Trophoblast cell (in vitro differentiated cells and primary cell): ENCODE measurements around the gene UROS.

Source experiments
- DNase-seq, 2 donors: peaks; one replicate each; pipeline ENCODE4 v3.0.0-alpha.2; 2016
- H2AFZ ChIP-seq: 2 replicates; pipeline ENCODE4 v1.6.1; 2013; ENCODE audit warnings: low read length, moderate library complexity, mild to moderate bottlenecking; ENCODE audit not compliant: insufficient read depth, poor library complexity
- H2AK5ac ChIP-seq: 2 replicates; pipeline ENCODE4 v1.6.1; 2013; ENCODE audit warnings: mild to moderate bottlenecking, low read length
- H2BK120ac ChIP-seq: 2 replicates; pipeline ENCODE4 v1.6.1; 2013; ENCODE audit warnings: low read length, mild to moderate bottlenecking, moderate library complexity; ENCODE audit not compliant: insufficient read depth, poor library complexity
- H2BK12ac ChIP-seq: 2 replicates; pipeline ENCODE4 v1.6.1; 2013; ENCODE audit warnings: mild to moderate bottlenecking, low read length, moderate library complexity
- H2BK5ac ChIP-seq: 2 replicates; pipeline ENCODE4 v1.6.1; 2013; ENCODE audit warnings: low read length, low read depth, moderate library complexity, mild to moderate bottlenecking; ENCODE audit not compliant: poor library complexity
- H3K14ac ChIP-seq: 2 replicates; pipeline ENCODE4 v1.6.1; 2013; ENCODE audit warnings: mild to moderate bottlenecking, low read length
- H3K18ac ChIP-seq: 2 replicates; pipeline ENCODE4 v1.6.1; 2013; ENCODE audit warnings: mild to moderate bottlenecking, low read length
- H3K23ac ChIP-seq: 2 replicates; pipeline ENCODE4 v1.6.1; 2013; ENCODE audit warnings: low read length
- H3K27ac ChIP-seq: 2 replicates; pipeline ENCODE4 v1.5.1; 2013; ENCODE audit warnings: low read depth, mild to moderate bottlenecking, inconsistent platforms, low read length, moderate library complexity
- H3K27me3 ChIP-seq: 2 replicates; pipeline ENCODE4 v1.6.1; 2013; ENCODE audit warnings: inconsistent platforms, mild to moderate bottlenecking, low read length, moderate library complexity; ENCODE audit not compliant: insufficient read depth
- H3K36me3 ChIP-seq, 2 experiments: 1 replicate in 1 of 2; 2 replicates in 1 of 2; pipeline ENCODE4 v1.6.1; 2013; ENCODE audit warnings: low read length in 2 of 2, mild to moderate bottlenecking in 2 of 2, moderate library complexity in 1 of 2; ENCODE audit not compliant: insufficient read depth in 2 of 2, control insufficient read depth in 1 of 2
- H3K4ac ChIP-seq: 2 replicates; pipeline ENCODE4 v1.6.1; 2013; ENCODE audit warnings: low read depth, mild to moderate bottlenecking, low read length, moderate library complexity
- H3K4me1 ChIP-seq, 2 experiments: 1 replicate in 1 of 2; 2 replicates in 1 of 2; pipeline ENCODE4 v1.6.1; 2013; ENCODE audit warnings: low read length in 2 of 2, mild to moderate bottlenecking in 2 of 2, moderate library complexity in 1 of 2; ENCODE audit not compliant: insufficient read depth in 2 of 2, control insufficient read depth in 1 of 2
- H3K4me2 ChIP-seq: 2 replicates; pipeline ENCODE4 v1.6.1; 2013; ENCODE audit warnings: inconsistent platforms, mild to moderate bottlenecking, low read length, moderate library complexity
- H3K4me3 ChIP-seq: 2 replicates; pipeline ENCODE4 v1.5.1; 2013; ENCODE audit warnings: mild to moderate bottlenecking, low read depth, low read length, inconsistent platforms
- H3K79me1 ChIP-seq: one replicate; pipeline ENCODE4 v1.6.1; 2013; ENCODE audit warnings: low read length
- H3K79me2 ChIP-seq: 2 replicates; pipeline ENCODE4 v1.6.1; 2013; ENCODE audit warnings: low read length, mild to moderate bottlenecking; ENCODE audit not compliant: control insufficient read depth, insufficient read depth, poor library complexity
- H3K9ac ChIP-seq: 2 replicates; pipeline ENCODE4 v1.6.1; 2013; ENCODE audit warnings: mild to moderate bottlenecking, low read length
- H3K9me3 ChIP-seq: 2 replicates; pipeline ENCODE4 v1.6.1; 2013; ENCODE audit warnings: low read depth, mild to moderate bottlenecking, control low read depth, inconsistent platforms, low read length; ENCODE audit not compliant: insufficient read depth
- H4K12ac ChIP-seq: 2 replicates; pipeline ENCODE4 v1.6.1; 2013; ENCODE audit warnings: low read depth, mild to moderate bottlenecking, low read length, moderate library complexity
- H4K8ac ChIP-seq: 2 replicates; pipeline ENCODE4 v1.6.1; 2013; ENCODE audit warnings: low read depth, mild to moderate bottlenecking, low read length, moderate library complexity
- H4K91ac ChIP-seq: one replicate; pipeline ENCODE4 v1.6.1; 2013; ENCODE audit warnings: low read depth, mild to moderate bottlenecking, low read length, moderate library complexity
- WGBS: extraction: QIAGEN DNeasy Blood & Tissue Kit; methylation state at CpG from one replicate; pipeline ENCODE4 v1.1.7; 2013; ENCODE audit warnings: missing lambda C conversion rate; ENCODE audit not compliant: insufficient read length, insufficient coverage; ENCODE audit errors: extremely low coverage; 5-methylcytosine and 5-hydroxymethylcytosine counted together

The UROS gene

GRCh38 chr10:125788156-125789034 lies 34.7 kb downstream of the UROS start:
- H3K4me1 ChIP-seq: no peaks in the 10 kb centered on the region
- no peak overlapping the region for H4K12ac ChIP-seq
- no peak overlapping the region for H2BK120ac ChIP-seq
- no peak overlapping the region for H3K14ac ChIP-seq
- no peak overlapping the region for H2AK5ac ChIP-seq
- H3K79me2 ChIP-seq: no peaks in the 10 kb centered on the region
- no peak overlapping the region for H3K4ac ChIP-seq
- H3K4me2 ChIP-seq: no peak overlapping the region
- no peaks in the 10 kb centered on the region for H3K27me3 ChIP-seq
- no peak overlapping the region for H2AFZ ChIP-seq
- no peaks in the 10 kb centered on the region for H3K79me1 ChIP-seq
- H3K36me3 ChIP-seq: peaks cover 19 to 20% of the 10 kb centered on the region in 2 experiments
- no peak overlapping the region for H3K23ac ChIP-seq
- H3K9me3 ChIP-seq: no peaks in the 10 kb centered on the region
- H2BK12ac ChIP-seq: no peak overlapping the region
- no peak overlapping the region for H3K27ac ChIP-seq
- no peak overlapping the region for H4K8ac ChIP-seq
- H3K9ac ChIP-seq: no peak overlapping the region
- no peak overlapping the region for H4K91ac ChIP-seq
- no peak overlapping the region for H2BK5ac ChIP-seq
- H3K18ac ChIP-seq: no peak overlapping the region
- WGBS: no CpG with 5 or more reads among the region's 17 CpGs
- no peak overlapping the region for H3K4me3 ChIP-seq
- no peak for DNase-seq

- H3K4ac ChIP-seq: no peak overlapping the region
- no peaks in the 10 kb centered on the region for H3K27me3 ChIP-seq
- H3K27ac ChIP-seq: no peak overlapping the region
- no peak overlapping the region for H4K12ac ChIP-seq
- no peak overlapping the region for H3K14ac ChIP-seq
- no peaks in the 10 kb centered on the region for H3K79me2 ChIP-seq
- H3K9me3 ChIP-seq: peaks cover 2% of the 10 kb centered on the region
- H3K18ac ChIP-seq: no peak overlapping the region
- no peak overlapping the region for H2BK12ac ChIP-seq
- H3K4me1 ChIP-seq: peaks cover 0 to 3% of the 10 kb centered on the region in 2 experiments
- H3K79me1 ChIP-seq: no peaks in the 10 kb centered on the region
- H4K91ac ChIP-seq: no peak overlapping the region
- no peak overlapping the region for H3K4me3 ChIP-seq
- no peak overlapping the region for H2AFZ ChIP-seq
- H3K4me2 ChIP-seq: no peak overlapping the region
- peaks cover 8 to 11% of the 10 kb centered on the region in 2 experiments for H3K36me3 ChIP-seq
- H2BK120ac ChIP-seq: no peak overlapping the region
- no peak for DNase-seq
- WGBS: no CpG with 5 or more reads among the region's 9 CpGs
- H3K9ac ChIP-seq: no peak overlapping the region
- no peak overlapping the region for H2BK5ac ChIP-seq
- no peak overlapping the region for H2AK5ac ChIP-seq
- H3K23ac ChIP-seq: no peak overlapping the region
- H4K8ac ChIP-seq: no peak overlapping the region
Measured at GRCh38 chr10:125785791-125786190, 37.3 kb downstream of the UROS start.

- no peak overlapping the region for H2BK120ac ChIP-seq
- no peak overlapping the region for H3K4me3 ChIP-seq
- no peak overlapping the region for H4K91ac ChIP-seq
- no peak overlapping the region for H2AFZ ChIP-seq
- H3K27ac ChIP-seq: no peak overlapping the region
- H3K4me1 ChIP-seq: peaks cover 0 to 3% of the 10 kb centered on the region in 2 experiments
- no peak for DNase-seq
- no CpG with 5 or more reads among the region's 6 CpGs for WGBS
- H3K79me2 ChIP-seq: no peaks in the 10 kb centered on the region
- H4K12ac ChIP-seq: no peak overlapping the region
- H3K23ac ChIP-seq: no peak overlapping the region
- no peak overlapping the region for H3K4ac ChIP-seq
- H3K4me2 ChIP-seq: no peak overlapping the region
- no peak overlapping the region for H2BK12ac ChIP-seq
- H2BK5ac ChIP-seq: no peak overlapping the region
- no peak overlapping the region for H3K14ac ChIP-seq
- H4K8ac ChIP-seq: no peak overlapping the region
- H3K18ac ChIP-seq: no peak overlapping the region
- H3K79me1 ChIP-seq: no peaks in the 10 kb centered on the region
- H3K9ac ChIP-seq: no peak overlapping the region
- H3K9me3 ChIP-seq: peaks cover 8% of the 10 kb centered on the region
- no peaks in the 10 kb centered on the region for H3K27me3 ChIP-seq
- no peak overlapping the region for H2AK5ac ChIP-seq
- peaks cover 2 to 6% of the 10 kb centered on the region in 2 experiments for H3K36me3 ChIP-seq
Measured at GRCh38 chr10:125783957-125784356, 39.1 kb downstream of the UROS start.

GRCh38 chr10:125783408-125783807 lies 39.6 kb downstream of the UROS start:
- no peak overlapping the region for H3K9ac ChIP-seq
- H3K23ac ChIP-seq: no peak overlapping the region
- H2BK5ac ChIP-seq: no peak overlapping the region
- no peak overlapping the region for H4K12ac ChIP-seq
- H3K79me1 ChIP-seq: no peaks in the 10 kb centered on the region
- no peaks in the 10 kb centered on the region for H3K79me2 ChIP-seq
- no peak overlapping the region for H3K27ac ChIP-seq
- no peak overlapping the region for H4K91ac ChIP-seq
- no peak overlapping the region for H2AK5ac ChIP-seq
- whole genome bisulfite sequencing: no CpG with 5 or more reads among the region's 7 CpGs
- no peak overlapping the region for H2AFZ ChIP-seq
- no peak overlapping the region for H3K4me2 ChIP-seq
- H2BK120ac ChIP-seq: no peak overlapping the region
- peaks cover 8% of the 10 kb centered on the region for H3K9me3 ChIP-seq
- no peak overlapping the region for H3K18ac ChIP-seq
- no peaks in the 10 kb centered on the region for H3K27me3 ChIP-seq
- H3K14ac ChIP-seq: no peak overlapping the region
- no peak overlapping the region for H3K4me3 ChIP-seq
- H4K8ac ChIP-seq: no peak overlapping the region
- no peak overlapping the region for H2BK12ac ChIP-seq
- H3K4me1 ChIP-seq: peaks cover 0 to 3% of the 10 kb centered on the region in 2 experiments
- peaks cover 0 to under 1% of the 10 kb centered on the region in 2 experiments for H3K36me3 ChIP-seq
- no peak overlapping the region for H3K4ac ChIP-seq
- no peak for DNase-seq
